CD1c-positive myeloid dendritic cell (primary cell): Measurements from ENCODE around the gene DISP3.
A peak's percentile ranks its signal among the peaks of the same experiment; 100 is the strongest.

Experiments
- DNase-seq: peaks from one replicate; pipeline ENCODE4 v3.0.0-alpha.2; 2016; ENCODE audit errors: extremely low spot score

DISP3 gene

GRCh38 chr1:11478571-11479374, at the start of gene DISP3:
TSS of gene DISP3 (plus strand) at chr1:11479155. CDS start at chr1:11500993, 21,838 bp downstream.
- peak; percentile 54 for DNase-seq

- no peak for DNase-seq
Observed at GRCh38 chr1:11429226-11429625, 49.7 kb upstream of the DISP3 start.

- DNase-seq: no peak
Observed at GRCh38 chr1:11429935-11430334, 49.0 kb upstream of the DISP3 start.

- DNase-seq: no peak
Observed at GRCh38 chr1:11431941-11432507, 46.9 kb upstream of the DISP3 start.

DNA sequence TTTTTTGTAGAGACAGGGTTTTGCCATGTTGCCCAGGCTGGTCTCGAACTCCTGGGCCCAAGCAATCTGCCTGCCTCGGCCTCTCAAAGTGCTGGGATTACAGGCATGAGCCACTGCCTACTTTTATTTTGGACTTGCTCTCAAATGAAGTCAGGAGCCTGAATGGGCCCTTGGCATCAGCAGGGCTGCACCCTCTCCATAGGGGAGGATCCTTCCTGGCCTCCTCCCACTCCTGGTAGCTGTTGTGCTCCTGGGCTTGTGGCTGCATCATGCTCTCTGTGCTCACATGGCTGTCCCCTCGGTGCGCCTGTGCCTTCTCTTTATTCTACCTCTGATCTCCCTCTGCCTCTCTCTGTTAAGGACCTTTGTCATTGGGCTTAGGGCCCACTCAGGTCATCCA, 46.4 kb upstream of the DISP3 start:
- DNase-seq: no peak

GRCh38 chr1:11434501-11434900, 44.5 kb upstream of the DISP3 start:
- no peak for DNase-seq

DNA sequence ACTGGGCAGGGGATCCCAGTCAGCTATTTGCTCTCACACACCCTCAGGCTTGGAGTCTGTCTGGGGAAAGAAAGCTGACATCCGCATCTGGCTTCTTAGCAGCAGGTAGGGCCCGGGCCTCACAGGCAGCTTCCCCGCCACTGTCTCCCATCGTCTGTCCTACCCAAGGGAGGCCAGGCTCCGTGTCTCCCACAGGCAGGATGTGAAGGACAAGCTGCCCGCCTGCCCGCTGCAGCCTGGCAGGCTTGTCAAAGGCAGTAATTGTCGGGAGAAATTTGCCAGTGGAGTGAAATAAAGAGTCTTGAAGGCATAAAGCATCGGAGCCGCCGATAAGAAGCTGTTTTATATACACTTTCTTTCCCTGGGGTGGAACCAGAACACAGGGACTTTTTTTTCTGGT, 44.0 kb upstream of the DISP3 start:
- DNase-seq: no peak

GRCh38 chr1:11438996-11439395, 40.0 kb upstream of the DISP3 start:
- DNase-seq: no peak

- DNase-seq: no peak
Observed at GRCh38 chr1:11441211-11441952, 37.6 kb upstream of the DISP3 start.

- no peak for DNase-seq
Observed at GRCh38 chr1:11443043-11443442, 35.9 kb upstream of the DISP3 start.

DNA sequence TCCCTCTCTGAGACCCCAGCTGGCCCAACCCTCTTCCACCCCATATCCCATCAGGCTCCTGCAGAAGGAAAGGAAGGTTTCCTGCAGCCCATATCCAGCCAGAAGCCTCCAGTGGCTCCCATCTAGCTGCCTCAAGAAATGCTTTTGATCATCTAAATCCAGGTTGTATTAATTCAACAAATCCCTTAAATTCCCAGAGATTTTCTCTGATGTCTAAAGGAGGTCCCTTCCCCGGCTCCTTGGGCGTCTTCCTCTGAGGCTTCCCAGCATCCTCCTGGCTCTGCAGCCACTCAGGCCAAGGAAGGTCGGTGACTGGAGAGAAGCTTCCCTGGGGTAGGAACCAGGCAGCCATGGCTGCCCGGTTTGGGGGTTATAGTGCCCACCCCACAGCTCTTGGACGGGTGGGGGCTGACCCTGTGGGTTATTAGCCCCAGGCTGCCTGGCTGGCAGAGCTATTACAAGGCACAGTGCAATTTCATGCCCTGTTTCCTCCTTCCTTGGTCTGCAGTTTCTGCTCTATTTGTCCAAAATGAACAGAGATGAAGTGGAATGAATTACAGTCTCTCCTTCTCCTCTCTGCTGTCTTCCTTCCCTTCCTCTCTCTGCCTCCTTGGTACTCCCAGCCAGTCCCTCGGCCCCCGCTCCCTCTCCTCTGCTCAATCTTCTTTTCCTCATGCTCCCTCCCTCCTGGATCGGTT, 34.8 kb upstream of the DISP3 start:
- DNase-seq: no peak

GRCh38 chr1:11444907-11445306, 34.0 kb upstream of the DISP3 start:
- no peak for DNase-seq

DNA sequence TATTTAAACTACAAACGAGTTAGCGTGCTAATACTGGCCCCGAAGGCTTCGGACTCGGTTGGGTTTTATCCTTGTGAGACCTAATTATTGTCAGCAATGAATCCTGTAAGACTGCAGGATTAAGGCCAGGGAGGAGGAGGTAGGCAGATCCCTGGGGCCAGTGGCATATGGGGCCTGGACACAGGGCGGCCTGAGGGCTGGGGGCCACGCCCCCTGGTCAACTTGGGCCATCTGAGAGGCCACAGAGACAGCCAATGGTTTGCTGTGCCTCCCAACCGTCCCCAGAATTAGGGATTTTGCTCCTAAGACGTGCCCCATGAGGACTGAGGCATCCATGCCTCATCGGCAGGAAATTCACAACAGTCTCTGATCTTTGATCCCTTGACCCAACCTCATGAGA, 31.1 kb upstream of the DISP3 start:
- DNase-seq: no peak

- no peak for DNase-seq
Observed at GRCh38 chr1:11448373-11449099, 30.4 kb upstream of the DISP3 start.

DNA sequence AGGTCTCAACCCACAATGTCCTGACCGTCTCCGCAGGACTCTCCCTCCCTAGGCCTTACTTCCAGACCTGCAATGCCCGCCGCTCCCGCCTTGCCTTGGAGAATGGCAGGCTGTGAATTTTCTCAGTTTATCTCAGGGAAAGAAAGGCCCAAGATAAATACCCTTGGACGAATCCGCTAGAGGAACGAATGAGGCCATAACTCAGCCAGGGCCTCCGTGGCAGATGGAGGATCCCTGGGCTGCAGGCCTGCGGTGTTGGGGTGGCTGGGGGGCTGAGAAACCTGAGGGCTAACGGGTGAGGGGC, 29.9 kb upstream of the DISP3 start:
- no peak for DNase-seq

GRCh38 chr1:11450310-11450709, 28.6 kb upstream of the DISP3 start:
- DNase-seq: no peak

DNA sequence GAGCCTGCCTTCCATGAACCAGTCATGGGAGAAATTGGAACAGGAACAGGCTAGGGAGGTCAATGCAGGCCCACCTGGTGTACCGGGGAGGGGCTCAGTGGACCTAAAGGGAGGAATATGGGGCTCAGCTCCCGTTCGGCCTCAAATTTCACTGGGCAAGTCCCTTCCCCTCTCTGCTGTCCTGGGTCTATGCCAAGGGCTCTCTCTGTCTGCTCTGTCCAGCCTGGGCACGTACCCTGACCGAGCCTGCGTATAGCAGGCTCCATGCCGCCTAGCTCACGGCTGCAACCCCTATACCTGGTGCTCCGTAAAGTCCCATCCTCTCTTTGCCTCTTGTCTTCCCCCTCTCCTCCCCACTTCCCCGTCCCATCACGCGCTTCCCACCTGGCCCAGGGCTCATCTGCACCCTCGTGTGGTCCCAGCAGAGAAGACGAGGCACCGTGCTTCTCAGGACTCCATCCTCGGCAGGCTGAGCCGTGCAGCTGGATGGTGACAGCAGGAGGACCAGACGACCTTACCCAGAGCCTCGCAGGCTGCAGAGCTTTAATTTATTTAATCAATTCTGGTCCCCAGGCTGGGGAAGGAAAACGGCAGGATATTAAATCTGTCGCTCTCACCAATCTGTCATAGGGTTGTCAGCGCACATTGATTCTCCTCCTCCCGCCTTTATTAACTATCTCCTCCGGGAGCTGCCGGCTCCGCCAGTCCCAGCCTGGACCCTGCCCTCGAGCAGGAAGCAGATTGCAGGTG, 25.0 kb upstream of the DISP3 start:
- no peak for DNase-seq

DNA sequence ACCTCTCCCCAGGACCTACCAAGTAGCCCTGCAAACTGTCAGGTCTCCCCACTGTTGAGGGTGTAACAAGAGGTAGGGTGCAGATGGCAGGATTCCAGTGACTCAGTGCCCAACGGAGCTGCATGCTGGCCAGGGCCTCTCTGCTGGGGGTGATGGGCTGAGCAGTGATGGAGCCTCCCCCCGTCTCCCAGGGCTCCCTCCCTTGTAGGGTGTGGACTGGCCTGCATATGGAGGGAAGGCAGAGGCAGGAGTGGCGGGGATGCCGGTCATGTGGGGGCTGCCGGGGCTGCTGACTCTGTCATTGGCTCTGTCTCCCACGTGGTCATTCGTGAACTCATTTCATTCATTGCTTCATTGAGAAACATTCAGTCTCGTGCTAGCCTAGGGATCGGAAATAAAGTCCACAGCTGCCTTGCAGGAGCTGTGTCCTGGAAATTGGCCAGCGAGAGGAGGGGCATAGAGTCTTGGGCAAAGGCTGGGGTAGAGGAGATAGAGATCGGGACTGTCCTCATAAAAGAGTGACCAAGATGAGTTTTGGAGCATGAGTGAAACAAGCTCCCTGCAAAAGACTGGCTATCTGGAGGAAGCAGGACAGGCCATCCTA, 22.9 kb upstream of the DISP3 start:
- DNase-seq: no peak

DNA sequence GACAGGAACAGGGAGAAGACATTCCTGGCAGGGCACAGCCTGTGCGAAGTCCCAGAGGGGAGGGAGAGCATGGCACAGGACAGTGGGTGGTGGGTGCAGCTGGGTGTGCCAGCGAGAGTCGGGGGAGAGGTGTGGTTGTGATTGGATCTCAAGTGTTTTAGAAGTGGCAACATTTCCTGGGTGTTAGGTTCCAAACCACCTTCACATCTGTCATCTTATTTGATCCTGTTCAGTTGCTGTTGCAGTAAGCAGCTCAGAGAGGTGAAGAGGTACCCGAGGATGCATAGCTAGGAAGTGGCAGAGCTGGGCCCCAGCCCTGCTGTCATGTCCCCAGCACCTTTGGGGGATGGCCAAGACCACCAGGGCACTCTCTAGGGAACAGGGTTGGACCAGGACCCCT, 22.0 kb upstream of the DISP3 start:
- DNase-seq: no peak

DNA sequence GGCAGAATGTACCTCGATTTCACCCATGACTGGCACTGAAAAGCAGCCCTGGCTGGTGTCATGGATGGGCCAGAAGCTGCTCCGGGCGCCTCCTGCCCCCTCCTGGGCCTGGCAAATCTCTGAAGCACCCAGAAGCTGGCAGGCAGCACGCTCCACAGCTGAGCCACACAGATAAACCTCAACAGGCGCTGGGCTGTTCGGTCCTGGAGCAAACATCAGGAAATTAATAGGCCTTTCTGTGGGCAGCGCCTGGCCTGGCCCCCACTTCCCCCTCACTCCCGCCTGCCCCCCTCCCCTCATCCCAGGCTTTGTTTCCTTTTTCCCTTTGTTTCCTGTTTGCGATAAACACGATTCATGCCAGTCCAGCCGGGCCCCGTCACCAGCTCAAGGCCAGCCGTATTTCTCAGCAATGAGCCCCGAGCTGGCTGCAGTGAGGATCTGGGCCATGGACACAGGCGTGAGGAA, 20.1 kb upstream of the DISP3 start:
- no peak for DNase-seq
